Stomach (tissue), 4 donors: ENCODE measurements around the gene SIGLEC1.

Source experiments
- POLR2A ChIP-seq, 4 donors: fragments of 450-650 bp; IDR thresholded peaks; one replicate each; pipeline ENCODE4 v1.6.1; 2016; ENCODE audit warnings: antibody characterized with exemption in 4 of 4, control low read depth in 2 of 4, mild to moderate bottlenecking in 1 of 4, moderate library complexity in 1 of 4
- POLR2AphosphoS5 ChIP-seq, 3 donors: sonication (generic); formaldehyde crosslinking; IDR thresholded peaks; one replicate each; pipeline ENCODE4 v1.6.1; 2016; ENCODE audit warnings: antibody characterized with exemption in 3 of 3
- TF ChIP-seq, protein P1 (sequence below), 7 experiments: fragments of 450-650 bp in 4 of 7; fragments of 200-600 bp in 3 of 7; sonication (generic) in 3 of 7; IDR thresholded peaks; one replicate each; pipeline ENCODE4 v1.5.1; 2016 to 2019; ENCODE audit warnings: antibody characterized with exemption in 7 of 7, control low read depth in 2 of 7, mild to moderate bottlenecking in 1 of 7

DNA sequence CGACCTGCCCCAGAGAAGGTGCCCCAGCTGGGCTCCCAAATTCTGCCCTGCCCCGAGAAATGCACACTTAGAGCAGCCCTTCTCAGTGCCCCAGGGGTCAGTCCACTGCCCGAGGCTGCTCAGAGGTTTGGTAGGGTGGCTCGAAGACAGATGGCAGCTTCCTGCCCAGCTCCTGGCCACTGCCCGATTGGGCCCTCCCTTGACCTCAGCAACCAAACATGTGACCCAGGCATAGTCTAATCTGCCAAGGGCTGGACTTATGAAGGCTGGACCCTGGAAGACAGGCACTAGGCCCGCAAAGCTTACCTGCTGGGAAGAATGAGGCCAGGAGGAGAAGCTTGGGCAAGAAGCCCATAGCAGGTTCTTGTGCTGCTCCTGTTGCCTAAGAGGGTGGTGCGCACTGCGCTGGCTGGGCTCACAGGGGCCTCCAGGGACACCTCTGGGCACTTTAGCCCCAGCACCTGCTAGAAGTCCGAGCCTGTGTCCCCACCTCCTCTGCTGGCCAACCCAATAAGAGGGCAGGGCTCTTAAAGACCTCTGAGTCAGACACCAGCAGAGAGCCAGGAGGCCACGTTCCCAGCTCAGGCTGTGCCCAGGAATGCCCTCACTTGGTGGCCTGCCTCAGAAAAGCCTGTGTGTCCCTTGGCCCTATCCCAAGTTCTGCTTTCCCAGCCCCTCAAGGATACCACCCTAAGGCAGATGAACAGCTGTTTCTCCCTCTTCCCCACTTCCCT is 5.5 kb downstream of the SIGLEC1 start:
- TF ChIP-seq POLR2A (IDR thresholded peaks at IDR 0.05) (no peak), POLR2AphosphoS5 (IDR thresholded peaks at IDR 0.05) (no peak)
- TF ChIP-seq, protein P1, sequence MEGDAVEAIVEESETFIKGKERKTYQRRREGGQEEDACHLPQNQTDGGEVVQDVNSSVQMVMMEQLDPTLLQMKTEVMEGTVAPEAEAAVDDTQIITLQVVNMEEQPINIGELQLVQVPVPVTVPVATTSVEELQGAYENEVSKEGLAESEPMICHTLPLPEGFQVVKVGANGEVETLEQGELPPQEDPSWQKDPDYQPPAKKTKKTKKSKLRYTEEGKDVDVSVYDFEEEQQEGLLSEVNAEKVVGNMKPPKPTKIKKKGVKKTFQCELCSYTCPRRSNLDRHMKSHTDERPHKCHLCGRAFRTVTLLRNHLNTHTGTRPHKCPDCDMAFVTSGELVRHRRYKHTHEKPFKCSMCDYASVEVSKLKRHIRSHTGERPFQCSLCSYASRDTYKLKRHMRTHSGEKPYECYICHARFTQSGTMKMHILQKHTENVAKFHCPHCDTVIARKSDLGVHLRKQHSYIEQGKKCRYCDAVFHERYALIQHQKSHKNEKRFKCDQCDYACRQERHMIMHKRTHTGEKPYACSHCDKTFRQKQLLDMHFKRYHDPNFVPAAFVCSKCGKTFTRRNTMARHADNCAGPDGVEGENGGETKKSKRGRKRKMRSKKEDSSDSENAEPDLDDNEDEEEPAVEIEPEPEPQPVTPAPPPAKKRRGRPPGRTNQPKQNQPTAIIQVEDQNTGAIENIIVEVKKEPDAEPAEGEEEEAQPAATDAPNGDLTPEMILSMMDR (IDR thresholded peaks at IDR 0.05), result no peak
